Cardiac fibroblast (primary cell): ENCODE measurements around the gene RAB7A.

Experiments
- DNase-seq, 2 donors: peaks; one replicate each; pipeline versions ENCODE4 v3.0.0 to v3.0.0-alpha.2; 2010; ENCODE audit warnings: low read depth in 2 of 2
- H3K4me3 ChIP-seq, 2 donors: replicated peaks in 1 of 2; 1 replicate in 1 of 2; 2 replicates in 1 of 2; pipeline ENCODE4 v1.5.1; 2011; ENCODE audit warnings: low read depth in 2 of 2, low read length in 2 of 2, mild to moderate bottlenecking in 2 of 2, moderate library complexity in 1 of 2
- CTCF ChIP-seq: IDR thresholded peaks from one replicate; pipeline ENCODE4 v1.5.1; 2011; ENCODE audit warnings: low read depth, mild to moderate bottlenecking, low read length, inconsistent platforms

RAB7A gene

GRCh38 chr3:128844502-128844901 is 118.5 kb downstream of the RAB7A start:
- no peak for DNase-seq
- H3K4me3 ChIP-seq, result no peak overlapping the region
- TF ChIP-seq CTCF, result no peak

- no peak for DNase-seq
- H3K4me3 ChIP-seq, result peak overlapping the region; percentile 33 to 37
- TF ChIP-seq CTCF, result no peak
Observed at GRCh38 chr3:128845119-128845777, 119.3 kb downstream of the RAB7A start.

DNA sequence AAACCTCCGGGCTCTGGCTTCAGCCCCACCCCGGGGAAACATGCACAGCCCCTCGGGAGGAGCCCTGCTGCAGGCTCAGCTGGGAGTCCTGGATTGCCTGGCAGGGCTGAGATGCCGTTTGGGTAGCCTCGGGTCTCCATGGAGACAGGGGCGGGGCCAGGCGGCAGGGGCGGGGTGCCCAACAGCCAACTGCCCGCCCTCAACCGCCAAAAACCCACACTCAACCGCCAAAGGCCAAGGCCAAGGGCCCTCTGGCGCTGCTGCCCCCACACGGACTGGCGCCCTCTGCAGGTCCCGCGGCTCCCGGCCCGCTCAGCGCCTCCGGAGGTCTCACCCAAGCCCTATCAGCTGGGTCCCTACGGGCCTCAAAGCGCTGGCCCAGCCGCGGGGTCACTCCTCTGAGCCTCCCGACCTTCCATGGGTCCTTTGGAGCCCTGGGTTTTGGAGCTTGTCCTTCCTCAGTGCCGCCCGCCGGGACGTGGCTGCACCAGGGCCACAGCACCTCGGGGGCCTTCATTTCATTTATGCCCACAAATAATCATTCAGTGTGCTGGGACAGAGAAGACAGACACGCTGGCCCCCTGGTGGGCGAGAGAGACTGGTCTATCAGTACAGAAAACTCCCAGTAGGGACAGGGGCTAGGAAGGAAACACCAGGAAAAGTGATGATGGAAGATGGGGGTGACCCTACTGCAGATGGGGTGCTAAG is 119.9 kb downstream of the RAB7A start:
- peak; percentile 50 for TF ChIP-seq CTCF
- peak overlapping the region; percentile 33 to 37 for H3K4me3 ChIP-seq
- peak; percentile 71 to 79 for DNase-seq

GRCh38 chr3:128846486-128846891 is 120.5 kb downstream of the RAB7A start:
- TF ChIP-seq CTCF, result no peak
- no peak overlapping the region for H3K4me3 ChIP-seq
- no peak for DNase-seq

DNA sequence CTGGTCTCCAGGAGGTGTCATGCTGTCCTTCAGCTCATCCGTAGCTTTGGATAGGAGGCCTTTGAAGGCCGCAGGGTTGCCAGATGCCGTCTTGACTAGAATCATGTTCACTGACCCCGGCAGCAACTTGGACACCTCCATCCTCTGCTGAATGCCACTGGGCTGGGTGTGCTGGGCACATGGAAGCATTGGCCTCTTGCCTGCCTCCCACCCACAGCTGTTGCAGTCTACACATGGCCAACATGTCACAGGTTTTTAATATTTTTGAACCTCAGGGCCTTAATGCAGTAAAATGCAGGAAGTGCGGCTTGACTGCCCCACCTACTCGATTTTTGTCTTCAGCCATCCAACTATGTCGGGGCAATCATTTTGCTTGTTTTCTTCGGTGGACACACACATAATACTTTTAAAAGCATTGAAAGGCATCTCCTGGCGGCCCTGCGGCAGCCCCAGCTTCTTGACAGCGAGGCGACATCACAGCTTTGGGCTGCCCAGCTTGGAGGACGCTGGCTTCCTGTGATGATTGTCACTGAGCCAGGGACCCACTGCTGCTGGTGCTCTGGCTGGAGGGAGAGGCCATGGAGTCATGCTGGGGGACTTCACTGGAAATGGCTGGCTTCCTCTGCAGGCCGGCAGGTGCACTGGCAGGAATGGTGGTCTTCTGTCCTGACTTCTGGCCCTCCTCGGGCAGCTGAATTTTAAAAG is 121.8 kb downstream of the RAB7A start:
- H3K4me3 ChIP-seq, result no peak overlapping the region
- TF ChIP-seq CTCF, result no peak
- no peak for DNase-seq

DNA sequence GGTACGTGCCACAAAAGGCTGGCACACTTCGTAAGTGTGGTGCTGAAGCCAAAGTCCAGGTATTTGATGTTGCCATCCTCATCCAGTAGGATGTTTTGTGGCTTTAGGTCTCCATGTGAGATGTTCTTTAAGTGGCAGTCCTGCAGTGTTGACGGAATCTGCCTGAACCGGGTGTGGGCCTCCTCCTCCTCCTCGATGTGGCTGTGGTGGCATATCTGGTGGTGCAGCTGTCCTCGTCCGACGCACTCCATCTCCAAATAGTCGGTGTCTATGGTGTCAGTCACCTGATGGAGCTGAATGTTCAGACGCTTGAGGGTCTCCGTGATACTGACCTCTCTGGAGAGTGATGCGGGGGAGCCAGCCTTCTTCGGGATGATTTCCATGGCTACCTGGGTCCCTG is 123.0 kb downstream of the RAB7A start:
- TF ChIP-seq CTCF, result no peak
- H3K4me3 ChIP-seq, result no peak overlapping the region
- no peak for DNase-seq
